ENCODE measurements around the gene CHRDL2. TPM values are rescaled to one million over a fixed set of nuclear protein-coding genes. Genes with fewer than 3 reads are reported as not detected.

The CHRDL2 gene
- total RNA-seq, 1 experiment from 2014 or later: 0.39 TPM

DNA sequence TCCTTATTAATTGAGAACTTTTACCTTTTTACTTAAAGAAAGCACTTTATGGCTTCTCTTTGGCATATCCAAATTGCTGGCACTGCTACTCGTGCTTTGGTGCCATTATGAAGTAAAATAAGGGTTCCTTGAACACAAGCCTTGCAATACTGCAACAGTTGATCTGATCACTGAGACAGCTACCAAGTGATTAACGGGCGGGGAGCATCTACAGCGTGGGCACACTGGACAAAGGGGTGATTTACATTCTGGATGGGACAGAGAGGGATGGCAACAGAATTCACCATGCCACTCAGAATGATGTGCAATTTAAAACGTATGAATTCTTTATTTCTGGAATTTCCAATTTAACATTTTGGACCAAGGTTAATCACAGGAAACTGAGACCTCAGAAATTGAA lies 7.7 kb downstream of the CHRDL2 start:
- Histone ChIP-seq H3K4me2 (ENCODE audit: insufficient read depth, insufficient read length, low read length) (no peak overlapping the region), H3K23ac (ENCODE audit: insufficient read length, low read depth, low read length) (no peak overlapping the region), H3K4ac (ENCODE audit: low read depth, low read length) (no peak overlapping the region), H3K79me1 (ENCODE audit: insufficient read depth, low read depth, low read length, poor library complexity, severe bottlenecking) (no peaks in the 10 kb centered on the region), H4K20me1 (ENCODE audit: control insufficient read depth, insufficient read depth, insufficient read length) (no peaks in the 10 kb centered on the region), H2BK5ac (ENCODE audit: insufficient read length, low read length) (no peak overlapping the region), H3K79me2 (ENCODE audit: insufficient read depth, low read length) (no peaks in the 10 kb centered on the region), H3K18ac (ENCODE audit: insufficient read length, low read depth, low read length) (no peak overlapping the region), H2BK12ac (ENCODE audit: insufficient read length, low read depth, low read length) (no peak overlapping the region), H2BK20ac (ENCODE audit: low read depth, low read length, poor library complexity, severe bottlenecking) (no peak overlapping the region), H2BK120ac (ENCODE audit: low read depth, low read length, poor library complexity, severe bottlenecking) (no peak overlapping the region), H4K8ac (replicated peaks; ENCODE audit: insufficient read length, low read depth, low read length) (no peak overlapping the region), H3K9me3 (ENCODE audit: control insufficient read depth, low read depth, low read length) (no peaks in the 10 kb centered on the region), H4K91ac (ENCODE audit: insufficient read length, low read depth, low read length) (no peak overlapping the region), H3K27ac (ENCODE audit: insufficient read length, low read depth, low read length) (no peak overlapping the region), H2AFZ (ENCODE audit: low read length) (no peak overlapping the region), H4K5ac (ENCODE audit: insufficient read length, low read depth, low read length) (no peak overlapping the region), H2BK15ac (ENCODE audit: low read depth, low read length) (no peak overlapping the region), H3K4me1 (ENCODE audit: insufficient read depth, low read length) (peaks cover 3% of the 10 kb centered on the region; the same call in 1 of the 2 replicates), H3K27me3 (ENCODE audit: insufficient read depth, low read length) (peaks cover under 1% of the 10 kb centered on the region; the same call in 1 of the 2 replicates), H2AK5ac (ENCODE audit: insufficient read length, low read length) (no peak overlapping the region), H3K56ac (ENCODE audit: insufficient read length, low read depth, low read length) (no peak overlapping the region), H3K9ac (ENCODE audit: extremely low read depth, insufficient read length, low read length) (no peak overlapping the region), H3K14ac (ENCODE audit: insufficient read depth, low read length) (no peak overlapping the region), H3K23me2 (ENCODE audit: insufficient read length, low read depth, low read length, poor library complexity, severe bottlenecking) (no peaks in the 10 kb centered on the region), H3T11ph (ENCODE audit: low read length) (no peak overlapping the region)
- H3K4me1 Mint-ChIP-seq: peaks cover 11 to 19% of the 10 kb centered on the region in 2 experiments
- H3K36me3 Mint-ChIP-seq (ENCODE audit: insufficient read depth in 1 of 3, low read depth in 3 of 3): no peaks in the 10 kb centered on the region
- no CpG with 5 or more reads among the region's 5 CpGs for WGBS (ENCODE audit: extremely low coverage, insufficient read length, low lambda C conversion rate)
- no peak overlapping the region for H3K4me3 Mint-ChIP-seq
- H3K27me3 Mint-ChIP-seq (ENCODE audit: low read depth): peaks cover 58% of the 10 kb centered on the region
- H3K27ac Mint-ChIP-seq: no peak overlapping the region
- no peaks in the 10 kb centered on the region for H3K9me3 Mint-ChIP-seq
- DNase-seq: no peak
- TF ChIP-seq, protein P1, sequence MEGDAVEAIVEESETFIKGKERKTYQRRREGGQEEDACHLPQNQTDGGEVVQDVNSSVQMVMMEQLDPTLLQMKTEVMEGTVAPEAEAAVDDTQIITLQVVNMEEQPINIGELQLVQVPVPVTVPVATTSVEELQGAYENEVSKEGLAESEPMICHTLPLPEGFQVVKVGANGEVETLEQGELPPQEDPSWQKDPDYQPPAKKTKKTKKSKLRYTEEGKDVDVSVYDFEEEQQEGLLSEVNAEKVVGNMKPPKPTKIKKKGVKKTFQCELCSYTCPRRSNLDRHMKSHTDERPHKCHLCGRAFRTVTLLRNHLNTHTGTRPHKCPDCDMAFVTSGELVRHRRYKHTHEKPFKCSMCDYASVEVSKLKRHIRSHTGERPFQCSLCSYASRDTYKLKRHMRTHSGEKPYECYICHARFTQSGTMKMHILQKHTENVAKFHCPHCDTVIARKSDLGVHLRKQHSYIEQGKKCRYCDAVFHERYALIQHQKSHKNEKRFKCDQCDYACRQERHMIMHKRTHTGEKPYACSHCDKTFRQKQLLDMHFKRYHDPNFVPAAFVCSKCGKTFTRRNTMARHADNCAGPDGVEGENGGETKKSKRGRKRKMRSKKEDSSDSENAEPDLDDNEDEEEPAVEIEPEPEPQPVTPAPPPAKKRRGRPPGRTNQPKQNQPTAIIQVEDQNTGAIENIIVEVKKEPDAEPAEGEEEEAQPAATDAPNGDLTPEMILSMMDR (conservative IDR thresholded peaks at IDR 0.05): no peak
